Hepatocyte (in vitro differentiated cells): ENCODE data around the gene NEDD4L. TPM values are rescaled to one million over a fixed set of nuclear protein-coding genes. Genes with fewer than 3 reads are reported as not detected.

Experiments used
- DNase-seq: peaks from one replicate; pipeline ENCODE4 v3.0.0-alpha.2; 2016; ENCODE audit warnings: low spot score
- H2AFZ ChIP-seq: fragments of 200-600 bp; sonication (generic); 2 replicates; pipeline ENCODE4 v1.6.0; 2016; ENCODE audit warnings: antibody characterized with exemption, mild to moderate bottlenecking
- H3K27ac ChIP-seq: fragments of 200-600 bp; sonication (generic); 2 replicates; pipeline ENCODE4 v1.5.1; 2016; ENCODE audit warnings: mild to moderate bottlenecking
- H3K27me3 ChIP-seq: fragments of 200-600 bp; sonication (generic); 2 replicates; pipeline ENCODE4 v1.6.1; 2016
- H3K36me3 ChIP-seq: fragments of 200-600 bp; sonication (generic); replicated peaks from 2 replicates; pipeline ENCODE4 v1.5.1; 2016; ENCODE audit warnings: low read depth; ENCODE audit not compliant: insufficient read depth
- H3K4me1 ChIP-seq: fragments of 200-600 bp; sonication (generic); 2 replicates; pipeline ENCODE4 v1.5.1; 2016; ENCODE audit warnings: mild to moderate bottlenecking, moderate library complexity; ENCODE audit not compliant: insufficient read depth
- H3K4me2 ChIP-seq: fragments of 200-600 bp; sonication (generic); 2 replicates; pipeline ENCODE4 v1.6.0; 2016
- H3K4me3 ChIP-seq: fragments of 200-600 bp; sonication (generic); 2 replicates; pipeline ENCODE4 v1.5.1; 2016; ENCODE audit warnings: mild to moderate bottlenecking
- H3K79me2 ChIP-seq: fragments of 200-600 bp; sonication (generic); 2 replicates; pipeline ENCODE4 v1.6.0; 2017; ENCODE audit warnings: mild to moderate bottlenecking
- H3K9me2 ChIP-seq: fragments of 200-600 bp; sonication (generic); replicated peaks from 2 replicates; pipeline ENCODE4 v1.6.0; 2017; ENCODE audit warnings: mild to moderate bottlenecking; ENCODE audit not compliant: insufficient read depth
- H3K9me3 ChIP-seq: fragments of 200-600 bp; sonication (generic); 2 replicates; pipeline ENCODE4 v1.5.1; 2016; ENCODE audit warnings: low read depth, mild to moderate bottlenecking
- H4K20me1 ChIP-seq: fragments of 200-600 bp; sonication (generic); 2 replicates; pipeline ENCODE4 v1.6.0; 2016; ENCODE audit warnings: mild to moderate bottlenecking; ENCODE audit not compliant: insufficient read depth, poor library complexity, severe bottlenecking
- EZH2 ChIP-seq: fragments of 200-600 bp; sonication (generic); IDR thresholded peaks from 2 replicates; pipeline ENCODE4 v1.6.1; 2016; ENCODE audit warnings: antibody characterized with exemption, mild to moderate bottlenecking, borderline replicate concordance
- EZH2phosphoT487 ChIP-seq: fragments of 200-600 bp; sonication (generic); IDR thresholded peaks from one replicate; pipeline ENCODE4 v1.6.1; 2018; ENCODE audit warnings: antibody characterized with exemption, mild to moderate bottlenecking, low read depth, moderate library complexity; ENCODE audit not compliant: unreplicated experiment, severe bottlenecking
- WGBS: methylation state at CpG from one replicate; pipeline ENCODE4 v1.1.6; 2016; ENCODE audit warnings: low lambda C conversion rate; ENCODE audit errors: missing lambda C conversion rate; 5-methylcytosine and 5-hydroxymethylcytosine counted together
- polyA plus RNA-seq: library from polyadenylated mRNA; unstranded; fragments of >200 nt; fragmentation: Nextera tagmentation; extraction: Ambion mirVana; gene quantifications from 2 replicates; pipeline ENCODE4 v1.2.1, GENCODE V29; 2016
- total RNA-seq: library from RNA; depleted of rRNA; stranded (reverse); fragments of >200 nt; gene quantifications from 2 replicates; pipeline ENCODE4 v1.2.3, GENCODE V29; 2014
- TF ChIP-seq, protein P1 (sequence below): fragments of 200-600 bp; sonication (generic); IDR thresholded peaks from 2 replicates; pipeline ENCODE4 v1.5.1; 2016; ENCODE audit warnings: antibody characterized with exemption, mild to moderate bottlenecking; ENCODE audit not compliant: poor library complexity

The NEDD4L gene
- total and polyA plus RNA-seq, 2 experiments from 2014 or later, result 104 to 140 TPM

- peak overlapping the region; percentile 53 for H3K4me2 ChIP-seq
- H3K4me3 ChIP-seq, result no peak overlapping the region
- peaks cover 91% of the 10 kb centered on the region for H3K79me2 ChIP-seq
- no peaks in the 10 kb centered on the region for H3K36me3 ChIP-seq
- H4K20me1 ChIP-seq, result no peaks in the 10 kb centered on the region
- H3K4me1 ChIP-seq, result peaks cover 49% of the 10 kb centered on the region
- no peaks in the 10 kb centered on the region for H3K9me3 ChIP-seq
- no peaks in the 10 kb centered on the region for H3K9me2 ChIP-seq
- DNase-seq, result no peak
- no peaks in the 10 kb centered on the region for H3K27me3 ChIP-seq
- TF ChIP-seq EZH2phosphoT487, result no peak
- no peak for TF ChIP-seq EZH2
- TF ChIP-seq, protein P1, sequence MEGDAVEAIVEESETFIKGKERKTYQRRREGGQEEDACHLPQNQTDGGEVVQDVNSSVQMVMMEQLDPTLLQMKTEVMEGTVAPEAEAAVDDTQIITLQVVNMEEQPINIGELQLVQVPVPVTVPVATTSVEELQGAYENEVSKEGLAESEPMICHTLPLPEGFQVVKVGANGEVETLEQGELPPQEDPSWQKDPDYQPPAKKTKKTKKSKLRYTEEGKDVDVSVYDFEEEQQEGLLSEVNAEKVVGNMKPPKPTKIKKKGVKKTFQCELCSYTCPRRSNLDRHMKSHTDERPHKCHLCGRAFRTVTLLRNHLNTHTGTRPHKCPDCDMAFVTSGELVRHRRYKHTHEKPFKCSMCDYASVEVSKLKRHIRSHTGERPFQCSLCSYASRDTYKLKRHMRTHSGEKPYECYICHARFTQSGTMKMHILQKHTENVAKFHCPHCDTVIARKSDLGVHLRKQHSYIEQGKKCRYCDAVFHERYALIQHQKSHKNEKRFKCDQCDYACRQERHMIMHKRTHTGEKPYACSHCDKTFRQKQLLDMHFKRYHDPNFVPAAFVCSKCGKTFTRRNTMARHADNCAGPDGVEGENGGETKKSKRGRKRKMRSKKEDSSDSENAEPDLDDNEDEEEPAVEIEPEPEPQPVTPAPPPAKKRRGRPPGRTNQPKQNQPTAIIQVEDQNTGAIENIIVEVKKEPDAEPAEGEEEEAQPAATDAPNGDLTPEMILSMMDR, result no peak
- no peak overlapping the region for H2AFZ ChIP-seq
- peak overlapping the region; percentile 79 for H3K27ac ChIP-seq
- WGBS, result over 99% methylated on average over 5 of the region's 5 CpGs
These were observed 53.8 kb downstream of the NEDD4L start for GRCh38 chr18:58097907-58098166.

GRCh38 chr18:58098706-58099105 lies 54.7 kb downstream of the NEDD4L start:
- WGBS, result 71% methylated on average over 3 of the region's 3 CpGs
- no peak for DNase-seq
- no peak for TF ChIP-seq EZH2phosphoT487
- TF ChIP-seq, protein P1, result no peak
- peak overlapping the region; percentile 79 for H3K27ac ChIP-seq
- no peaks in the 10 kb centered on the region for H3K9me2 ChIP-seq
- H3K27me3 ChIP-seq, result no peaks in the 10 kb centered on the region
- peaks cover 86% of the 10 kb centered on the region for H3K79me2 ChIP-seq
- H3K4me3 ChIP-seq, result no peak overlapping the region
- no peaks in the 10 kb centered on the region for H4K20me1 ChIP-seq
- peaks cover 56% of the 10 kb centered on the region for H3K4me1 ChIP-seq
- H2AFZ ChIP-seq, result no peak overlapping the region
- H3K36me3 ChIP-seq, result no peaks in the 10 kb centered on the region
- no peaks in the 10 kb centered on the region for H3K9me3 ChIP-seq
- no peak overlapping the region for H3K4me2 ChIP-seq

GRCh38 chr18:58100154-58100553 lies 56.1 kb downstream of the NEDD4L start:
- Histone ChIP-seq H3K4me2 (no peak overlapping the region), H4K20me1 (no peaks in the 10 kb centered on the region), H3K27ac (peak overlapping the region; percentile 62), H3K36me3 (no peaks in the 10 kb centered on the region), H3K9me3 (no peaks in the 10 kb centered on the region), H2AFZ (no peak overlapping the region), H3K27me3 (no peaks in the 10 kb centered on the region), H3K4me3 (no peak overlapping the region), H3K4me1 (peaks cover 70% of the 10 kb centered on the region), H3K79me2 (peaks cover 86% of the 10 kb centered on the region), H3K9me2 (no peaks in the 10 kb centered on the region)
- TF ChIP-seq, protein P1, result no peak
- TF ChIP-seq EZH2phosphoT487 (no peak), EZH2 (no peak)
- WGBS, result 69% methylated on average over 3 of the region's 3 CpGs
- no peak for DNase-seq

GRCh38 chr18:58101291-58101794 lies 57.3 kb downstream of the NEDD4L start:
- Histone ChIP-seq H2AFZ (no peak overlapping the region), H3K36me3 (no peaks in the 10 kb centered on the region), H3K4me1 (peaks cover 75% of the 10 kb centered on the region), H4K20me1 (no peaks in the 10 kb centered on the region), H3K27me3 (no peaks in the 10 kb centered on the region), H3K79me2 (peaks cover 86% of the 10 kb centered on the region), H3K4me2 (no peak overlapping the region), H3K9me2 (no peaks in the 10 kb centered on the region), H3K9me3 (no peaks in the 10 kb centered on the region), H3K4me3 (no peak overlapping the region), H3K27ac (peak overlapping the region; percentile 9)
- 91% methylated on average over 10 of the region's 10 CpGs for WGBS
- no peak for DNase-seq
- TF ChIP-seq EZH2phosphoT487 (no peak), EZH2 (no peak)
- TF ChIP-seq, protein P1, result no peak
